GM21528 (cell line): ENCODE data around the gene YIPF2.
"Not testable (repeated sequence)": the region's sequence is repeated elsewhere in the genome, so short reads cannot be mapped to it uniquely, and the experiment has no call there.

Experiments used
- ATAC-seq: cut with Tn5 transposase; IDR thresholded peaks from one replicate; pipeline ENCODE4 v1.9.1; 2021; ENCODE audit warnings: mild to moderate bottlenecking, moderate library complexity; ENCODE audit not compliant: unreplicated experiment, low FRiP score

Gene YIPF2

DNA sequence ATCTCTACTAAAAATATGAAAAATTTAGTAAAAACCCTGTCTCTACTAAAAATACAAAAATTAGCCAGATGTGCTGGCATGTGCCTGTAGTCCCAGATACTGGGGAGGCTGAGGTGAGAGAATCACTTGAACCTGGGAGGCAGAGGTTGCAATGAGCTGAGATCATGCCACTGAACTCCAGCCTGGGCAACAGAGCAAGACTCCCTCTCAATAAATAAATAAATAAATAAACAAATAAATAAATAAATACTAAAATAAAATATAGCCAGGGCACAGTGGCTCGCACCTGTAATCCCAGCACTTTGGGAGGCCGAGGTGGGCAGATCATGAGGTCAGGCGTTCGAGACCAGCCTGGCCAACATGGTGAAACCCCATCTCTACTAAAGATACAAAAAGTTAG lies 15.0 kb upstream of the YIPF2 start:
- ATAC-seq: not testable (repeated sequence)

DNA sequence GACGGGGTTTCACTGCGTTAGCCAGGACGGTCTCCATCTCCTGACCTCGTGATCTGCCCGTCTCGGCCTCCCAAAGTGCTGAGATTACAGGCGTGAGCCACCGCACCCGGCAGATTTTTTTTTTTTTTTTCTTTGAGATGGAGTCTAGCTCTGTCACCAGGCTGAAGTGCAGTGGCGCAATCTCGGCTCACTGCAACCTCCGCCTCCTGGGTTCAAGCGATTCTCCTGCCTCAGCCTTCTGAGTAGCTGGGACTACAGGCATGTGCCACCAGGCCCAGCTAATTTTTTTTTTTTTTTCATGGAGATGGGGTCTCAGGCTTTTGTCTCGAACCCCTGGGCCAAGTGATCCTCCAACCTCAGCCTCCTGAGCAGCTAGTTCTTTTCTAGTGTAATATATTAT lies 13.2 kb upstream of the YIPF2 start:
- not testable (repeated sequence) for ATAC-seq

DNA sequence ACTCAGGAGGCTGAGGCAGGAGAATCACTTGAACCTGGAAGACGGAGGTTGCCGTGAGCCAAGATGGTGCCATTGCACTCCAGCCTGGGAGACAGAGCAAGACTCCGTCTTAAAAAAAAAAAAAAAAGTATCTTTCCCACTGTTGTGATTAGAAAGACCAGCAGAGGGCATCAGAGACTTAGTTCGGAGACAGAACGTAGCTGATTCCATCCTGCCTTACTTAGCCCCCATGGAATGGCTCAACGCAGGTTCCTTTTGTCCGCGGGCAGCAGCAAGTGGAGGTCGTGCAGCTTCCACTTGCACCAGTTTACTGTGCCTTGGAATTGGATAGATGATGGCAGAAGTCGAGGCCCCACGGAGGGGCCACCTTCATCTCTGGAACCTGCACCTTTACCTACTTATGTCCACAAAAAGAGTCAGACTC lies 8.2 kb upstream of the YIPF2 start:
- no peak for ATAC-seq

DNA sequence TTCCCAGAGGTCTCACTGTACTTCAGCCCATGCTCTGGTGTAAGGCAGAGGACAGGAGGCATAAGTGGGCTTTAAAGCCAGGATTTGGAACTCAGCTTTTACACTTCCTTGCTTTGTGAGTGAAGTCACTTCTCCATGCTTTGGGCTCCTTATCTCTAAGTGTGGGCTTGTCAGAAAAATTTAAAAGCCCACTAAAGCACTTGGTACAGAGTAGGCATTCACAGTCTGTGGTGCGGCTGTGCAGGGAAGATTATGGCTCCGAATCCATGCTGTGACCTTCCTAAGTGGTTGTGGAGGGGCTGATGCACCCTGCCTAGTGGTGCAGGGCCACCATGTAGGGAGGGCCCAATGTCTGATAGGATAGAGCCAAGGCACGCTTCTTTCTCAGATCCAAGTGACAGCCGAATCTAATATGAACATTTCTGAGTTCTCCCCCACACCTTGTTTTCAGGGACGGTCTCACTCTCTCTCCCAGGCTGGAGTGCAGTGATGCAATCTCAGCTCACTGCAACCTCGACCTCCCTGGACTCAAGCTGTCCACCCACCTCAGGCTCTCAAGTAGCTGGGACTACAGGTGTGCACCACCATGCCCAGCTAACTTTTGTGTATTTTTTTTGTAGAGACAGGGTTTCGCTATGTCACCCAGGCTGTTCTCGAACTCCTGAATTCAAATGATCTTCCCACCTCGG lies 7.1 kb upstream of the YIPF2 start:
- no peak for ATAC-seq

DNA sequence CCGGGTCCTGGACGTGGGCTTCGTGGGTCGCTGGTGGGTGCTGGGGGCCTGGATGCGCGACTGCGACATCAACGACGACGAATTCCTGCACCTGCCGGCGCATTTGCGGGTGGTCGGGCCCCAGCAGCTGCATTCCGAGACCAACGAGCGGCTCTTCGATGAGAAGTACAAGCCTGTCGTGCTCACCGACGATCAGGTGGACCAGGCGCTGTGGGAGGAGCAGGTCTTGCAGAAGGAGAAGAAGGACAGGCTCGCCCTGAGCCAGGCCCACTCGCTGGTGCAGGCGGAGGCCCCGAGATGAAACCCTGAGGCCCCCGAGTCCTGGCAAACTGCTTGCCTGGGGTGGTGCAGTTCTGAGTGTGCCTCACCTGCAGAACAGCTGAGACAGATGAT lies 959 bp upstream of the YIPF2 start:
- ATAC-seq: no peak

DNA sequence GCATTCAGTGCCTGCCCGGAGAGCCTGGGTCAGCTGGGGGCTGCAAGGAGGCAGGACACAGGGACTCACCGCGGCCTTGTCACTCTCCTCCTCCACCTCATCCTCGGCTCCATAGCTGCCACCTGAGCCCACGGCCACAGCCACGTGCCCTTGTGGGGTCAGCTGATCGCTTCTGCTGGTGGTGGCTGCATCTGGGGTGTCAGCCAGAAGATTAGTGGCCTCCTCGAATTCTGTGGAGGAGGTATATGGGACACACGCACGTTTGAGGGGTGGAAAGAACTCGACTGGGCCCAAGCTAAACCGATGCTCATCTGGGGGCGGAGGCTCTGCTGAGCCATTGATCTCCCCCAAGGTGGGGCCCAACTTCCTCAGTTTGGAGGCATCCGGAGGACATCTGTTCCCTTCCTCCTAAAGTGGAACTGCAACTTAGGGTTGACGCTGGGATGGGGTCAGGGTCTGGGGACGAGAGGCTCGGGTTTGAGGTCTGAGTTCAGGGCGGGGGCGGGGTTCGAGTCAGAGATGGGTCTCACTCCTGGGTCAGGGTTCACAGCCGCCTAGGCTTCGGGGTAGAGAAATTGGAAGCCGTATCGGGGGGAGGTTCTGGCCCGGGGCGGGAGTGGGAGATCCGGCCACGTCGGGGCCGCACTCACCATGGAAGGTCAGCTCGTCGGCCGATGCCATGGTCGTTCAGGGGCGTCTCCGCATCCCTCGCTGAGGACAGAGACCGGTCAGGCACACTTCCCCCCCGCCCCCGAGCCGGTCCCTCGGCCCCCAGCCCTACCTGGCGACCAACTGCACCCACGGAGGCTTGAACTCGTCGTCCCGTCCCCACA lies 493 bp downstream of the YIPF2 start:
- peak; percentile 2 for ATAC-seq

DNA sequence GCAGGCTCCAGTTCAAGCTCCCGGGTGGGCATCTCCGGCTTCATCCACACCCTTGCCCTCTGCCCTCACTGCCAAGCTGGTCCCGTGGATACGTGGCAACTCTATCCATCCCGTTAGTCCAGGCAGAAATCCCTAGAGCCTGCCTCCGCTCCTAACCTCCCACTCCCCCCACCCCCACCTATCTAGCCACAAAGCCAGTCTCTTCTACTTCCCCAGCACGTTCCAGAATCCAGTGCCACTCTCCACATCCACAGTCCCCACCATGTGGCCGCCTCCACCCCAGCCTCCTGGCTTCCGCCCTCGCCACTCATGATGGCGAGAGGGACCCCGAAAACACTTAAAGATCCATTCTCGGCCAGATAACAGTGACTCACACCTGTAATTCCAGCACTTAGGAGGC lies 3.8 kb downstream of the YIPF2 start:
- no peak for ATAC-seq

DNA sequence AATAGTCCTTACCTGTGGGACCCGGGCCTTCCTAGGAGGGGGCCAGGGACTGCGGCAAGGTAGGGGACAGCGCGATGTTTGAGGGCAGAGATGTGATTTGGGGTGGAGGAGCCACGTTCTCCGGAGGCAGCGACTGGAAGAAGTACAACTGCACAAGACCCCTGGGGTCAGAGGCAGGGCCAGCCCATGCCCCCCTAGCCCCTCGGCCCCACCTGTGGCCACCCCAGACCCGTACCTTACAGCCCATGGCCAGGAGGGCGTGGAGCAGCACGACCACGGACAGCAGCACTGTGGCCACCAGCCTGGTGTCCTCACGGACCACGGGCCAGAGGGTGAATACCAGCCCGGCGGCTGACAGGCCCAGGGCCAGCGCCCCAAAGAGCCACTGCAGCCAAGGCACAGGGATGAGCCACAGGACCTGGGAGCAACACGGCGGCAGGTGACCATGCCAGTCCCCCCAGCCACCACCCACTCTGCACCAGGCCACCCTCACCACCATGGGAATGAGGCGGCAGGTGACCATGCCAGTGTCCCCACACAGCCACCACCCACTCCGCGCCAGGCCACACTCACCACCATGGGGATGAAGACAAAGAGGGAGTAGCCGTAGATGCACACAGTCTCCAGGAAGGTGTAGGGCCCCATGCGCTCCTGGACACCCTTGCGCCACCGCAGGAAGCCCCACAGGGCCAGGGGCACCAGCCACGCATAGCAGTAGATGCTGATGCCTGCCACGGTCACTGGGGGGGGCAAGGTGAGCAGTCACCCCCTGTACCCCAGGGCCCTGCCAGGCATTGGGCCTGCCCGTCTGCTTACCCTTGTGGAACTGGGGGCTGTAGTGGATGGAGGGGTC lies 5.0 kb downstream of the YIPF2 start:
- no peak for ATAC-seq

DNA sequence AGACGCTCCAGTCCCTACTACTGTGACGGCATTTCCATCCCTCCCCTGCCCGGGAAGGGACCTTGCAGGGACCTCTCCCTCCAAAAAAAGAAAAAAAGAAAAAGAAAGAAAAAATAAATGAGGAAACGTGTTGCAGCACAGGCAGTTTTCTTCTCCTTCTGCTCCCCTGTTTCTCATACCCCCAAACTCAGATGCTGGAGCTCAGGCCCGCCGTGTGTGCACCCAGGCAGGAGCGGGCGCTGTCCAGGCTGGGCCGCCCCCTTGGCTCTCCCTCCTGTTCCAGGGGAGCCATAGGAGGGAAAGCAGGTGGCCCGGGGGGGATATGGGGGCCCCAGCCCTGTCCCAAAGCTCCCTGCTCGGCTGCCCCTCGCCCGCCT lies 5.8 kb downstream of the YIPF2 start:
- no peak for ATAC-seq

DNA sequence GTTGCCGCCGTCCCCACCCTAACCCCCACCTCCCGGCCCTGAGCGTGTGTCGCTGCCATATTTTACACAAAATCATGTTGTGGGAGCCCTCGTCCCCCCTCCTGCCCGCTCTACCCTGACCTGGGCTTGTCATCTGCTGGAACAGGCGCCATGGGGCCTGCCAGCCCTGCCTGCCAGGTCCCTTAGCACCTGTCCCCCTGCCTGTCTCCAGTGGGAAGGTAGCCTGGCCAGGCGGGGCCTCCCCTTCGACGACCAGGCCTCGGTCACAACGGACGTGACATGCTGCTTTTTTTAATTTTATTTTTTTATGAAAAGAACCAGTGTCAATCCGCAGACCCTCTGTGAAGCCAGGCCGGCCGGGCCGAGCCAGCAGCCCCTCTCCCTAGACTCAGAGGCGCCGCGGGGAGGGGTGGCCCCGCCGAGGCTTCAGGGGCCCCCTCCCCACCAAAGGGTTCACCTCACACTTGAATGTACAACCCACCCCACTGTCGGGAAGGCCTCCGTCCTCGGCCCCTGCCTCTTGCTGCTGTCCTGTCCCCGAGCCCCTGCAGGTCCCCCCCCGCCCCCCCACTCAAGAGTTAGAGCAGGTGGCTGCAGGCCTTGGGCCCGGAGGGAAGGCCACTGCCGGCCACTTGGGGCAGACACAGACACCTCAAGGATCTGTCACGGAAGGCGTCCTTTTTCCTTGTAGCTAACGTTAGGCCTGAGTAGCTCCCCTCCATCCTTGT lies 6.4 kb downstream of the YIPF2 start:
- ATAC-seq: no peak

DNA sequence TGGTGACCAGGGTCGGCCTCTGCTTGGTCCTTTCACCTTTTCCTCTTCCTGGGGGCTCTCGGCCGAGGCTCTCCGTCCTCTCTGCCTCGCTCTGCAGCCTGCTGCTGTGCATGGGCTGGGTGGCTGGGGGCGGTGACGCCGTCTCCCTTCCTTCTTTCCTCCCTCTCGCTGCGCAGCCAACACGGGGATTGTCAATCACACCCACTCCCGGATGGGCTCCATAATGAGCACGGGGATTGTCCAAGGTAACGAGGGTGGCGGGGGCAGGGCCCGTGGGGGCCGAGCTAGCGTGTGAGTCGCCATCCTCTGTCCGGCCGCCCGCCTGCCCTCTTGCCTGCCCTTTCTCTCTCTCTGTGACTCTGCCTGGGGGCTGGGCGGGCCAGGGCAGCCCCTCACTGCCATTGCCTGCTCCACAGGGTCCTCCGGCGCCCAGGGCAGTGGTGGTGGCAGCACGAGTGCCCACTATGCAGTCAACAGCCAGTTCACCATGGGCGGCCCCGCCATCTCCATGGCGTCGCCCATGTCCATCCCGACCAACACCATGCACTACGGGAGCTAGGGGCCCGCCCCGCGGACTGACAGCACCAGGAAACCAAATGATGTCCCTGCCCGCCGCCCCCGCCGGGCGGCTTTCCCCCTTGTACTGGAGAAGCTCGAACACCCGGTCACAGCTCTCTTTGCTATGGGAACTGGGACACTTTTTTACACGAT lies 7.1 kb downstream of the YIPF2 start:
- no peak for ATAC-seq

DNA sequence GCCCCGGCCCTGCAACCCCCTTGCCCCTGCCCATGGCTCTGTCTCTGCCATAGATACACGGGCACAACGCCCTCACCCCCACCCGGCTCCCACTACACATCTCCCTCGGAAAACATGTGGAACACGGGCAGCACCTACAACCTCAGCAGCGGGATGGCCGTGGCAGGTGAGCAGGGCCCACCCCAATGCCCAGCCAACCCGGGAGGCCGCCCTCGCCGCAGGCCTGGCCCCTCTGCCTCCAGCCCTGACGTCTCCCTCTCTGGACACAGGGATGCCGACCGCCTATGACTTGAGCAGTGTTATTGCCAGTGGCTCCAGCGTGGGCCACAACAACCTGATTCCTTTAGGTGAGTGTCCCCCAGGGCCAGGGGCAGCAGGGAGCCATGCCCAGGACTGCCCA lies 7.7 kb downstream of the YIPF2 start:
- no peak for ATAC-seq

DNA sequence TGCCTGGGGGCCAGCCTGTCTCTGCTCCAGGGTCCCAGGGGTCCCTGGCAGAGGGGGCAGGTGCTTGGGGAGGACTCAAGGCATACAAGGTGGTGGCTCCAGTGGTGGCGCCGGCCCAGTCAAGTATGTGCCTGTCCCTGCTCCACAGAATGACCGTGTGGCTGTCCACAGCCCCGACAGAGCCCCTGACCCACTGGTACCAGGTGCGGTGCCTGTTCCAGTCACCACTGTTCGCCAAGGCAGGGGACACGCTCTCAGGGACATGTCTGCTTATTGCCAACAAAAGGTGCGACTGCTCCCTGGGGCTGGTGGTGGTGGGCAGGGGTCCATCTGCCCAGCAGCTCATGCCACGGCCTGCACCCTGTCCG lies 8.2 kb downstream of the YIPF2 start:
- no peak for ATAC-seq

DNA sequence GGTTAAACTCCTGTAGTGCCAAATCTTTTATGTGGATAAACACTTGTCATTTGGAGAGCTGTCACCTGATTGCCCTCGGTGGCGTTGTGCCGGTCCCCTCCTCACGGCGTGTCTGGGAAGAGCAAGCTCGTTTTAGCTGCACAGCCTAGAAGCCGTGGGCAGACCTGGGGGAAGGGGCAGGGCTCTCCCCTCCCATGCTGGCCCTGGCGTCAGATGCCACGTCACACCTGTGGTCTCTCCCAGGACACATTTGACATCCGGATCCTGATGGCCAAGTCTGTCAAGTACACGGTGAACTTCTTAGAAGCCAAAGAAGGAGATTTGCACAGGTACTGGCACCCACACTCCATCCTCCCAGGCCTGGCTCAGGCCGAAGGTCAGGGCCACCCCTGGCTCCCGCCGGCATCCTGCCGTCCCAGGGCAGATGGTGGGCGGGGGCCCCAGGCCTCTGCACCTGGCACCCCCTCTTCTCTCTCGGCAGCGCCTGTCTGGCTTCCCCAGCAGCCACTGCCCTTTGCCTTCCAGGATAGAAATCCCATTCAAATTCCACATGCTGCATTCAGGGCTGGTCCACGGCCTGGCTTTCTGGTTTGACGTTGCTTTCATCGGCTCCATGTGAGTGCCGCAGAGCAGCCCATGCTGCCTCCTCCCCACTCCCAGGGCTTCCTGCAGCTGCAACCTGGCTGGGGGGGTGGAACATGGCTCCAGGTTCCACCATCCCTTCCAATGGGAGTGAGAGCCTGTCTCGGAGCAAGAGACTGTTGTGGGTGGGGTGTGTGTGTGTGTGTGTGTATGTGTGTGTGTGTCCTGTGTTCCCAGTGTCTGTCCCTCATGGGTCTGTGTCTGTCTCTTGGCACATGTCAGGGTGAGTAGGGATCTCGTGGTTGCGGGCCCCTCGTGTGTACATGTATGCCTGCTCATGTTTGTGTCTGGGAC lies 8.8 kb downstream of the YIPF2 start:
- no peak for ATAC-seq

DNA sequence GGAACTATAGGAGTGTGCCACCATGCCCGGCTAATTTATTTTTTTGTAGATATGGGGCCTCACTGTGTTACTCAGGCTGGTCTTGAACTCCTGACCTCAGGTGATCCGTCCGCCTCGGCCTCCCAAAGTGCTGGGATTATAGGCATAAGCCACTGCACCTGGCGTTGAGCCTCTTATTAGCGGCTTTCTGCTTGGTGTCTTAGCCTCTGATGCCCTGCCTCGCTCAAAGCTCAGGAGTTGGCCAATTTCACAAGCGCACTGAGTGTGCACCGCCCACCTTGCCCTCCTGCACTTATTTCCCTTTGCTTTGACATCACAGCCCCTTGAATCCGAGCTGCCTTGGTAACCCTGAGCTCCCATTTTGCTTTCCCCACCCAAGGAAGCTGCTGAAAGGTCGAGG lies 10.1 kb downstream of the YIPF2 start:
- no peak for ATAC-seq

DNA sequence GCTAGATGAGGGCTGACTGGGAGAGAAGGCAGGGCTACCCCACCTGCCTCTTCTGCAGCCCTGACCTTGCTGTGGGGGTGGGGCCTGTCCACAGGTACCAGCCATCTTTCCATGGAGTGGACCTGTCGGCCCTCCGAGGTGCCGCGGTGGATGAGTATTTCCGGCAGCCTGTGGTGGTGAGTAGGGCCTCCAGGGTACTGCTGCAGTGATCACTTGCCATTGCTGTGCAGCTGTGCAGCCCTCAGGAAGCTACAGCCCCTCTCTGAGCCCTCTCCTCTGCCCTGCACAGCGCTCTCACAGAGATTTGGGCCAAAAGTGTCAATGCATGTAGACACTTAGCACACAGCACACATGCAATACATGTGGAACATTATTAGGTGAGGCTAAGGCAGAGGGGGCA lies 11.8 kb downstream of the YIPF2 start:
- ATAC-seq: no peak

DNA sequence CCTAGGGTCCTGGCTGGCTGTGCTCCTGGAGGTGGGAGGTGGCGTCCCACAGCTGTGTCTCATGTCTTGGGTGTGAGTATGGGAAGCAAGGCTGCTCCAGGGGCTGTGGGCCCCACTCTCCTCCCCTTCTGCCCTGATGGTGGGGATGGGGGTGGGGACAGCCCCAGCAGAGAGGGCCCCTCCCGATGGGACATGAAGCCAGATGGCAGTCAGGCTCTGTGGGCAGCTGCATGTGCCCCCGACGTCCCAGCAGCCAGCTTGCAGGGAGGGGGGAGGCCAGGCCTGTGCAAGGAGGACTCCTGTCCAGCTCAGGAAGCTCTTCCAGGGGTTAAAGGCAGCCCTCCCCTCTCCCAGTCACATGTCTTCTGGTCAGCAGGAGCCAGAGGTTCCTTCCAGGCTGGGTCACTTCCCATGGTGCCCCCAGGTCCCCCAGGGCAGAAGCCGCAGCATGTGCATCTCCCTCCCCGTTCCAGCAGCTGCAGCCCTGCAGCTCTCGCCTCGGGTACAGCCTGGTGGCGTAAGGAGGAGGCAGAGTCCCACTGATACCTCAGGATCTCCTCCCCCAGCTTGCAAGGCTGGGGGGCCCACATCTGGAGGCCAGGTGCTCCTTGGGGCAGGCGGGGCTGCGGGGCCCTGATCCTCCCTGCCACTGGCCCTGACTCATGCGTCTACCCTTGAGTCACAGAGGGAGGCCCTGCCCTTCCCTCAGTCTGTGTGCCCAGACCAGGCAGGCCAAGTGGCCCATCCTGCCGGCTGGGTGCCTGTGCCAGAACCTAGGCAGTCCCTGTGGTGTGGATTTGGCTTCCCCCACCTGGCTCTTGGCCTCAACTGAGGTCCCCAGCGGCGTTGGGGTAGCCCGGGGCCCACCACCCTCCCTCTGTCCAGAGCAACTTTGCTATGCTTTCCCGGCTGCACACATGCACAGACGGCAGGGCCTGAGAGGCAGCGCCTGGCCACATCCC lies 13.0 kb downstream of the YIPF2 start:
- ATAC-seq: no peak
